Transverse colon (tissue), 4 donors: ENCODE measurements around the gene TRO.

Experiments used
- CTCF ChIP-seq, 5 experiments: fragments of 200-600 bp in 3 of 5; fragments of 450-650 bp in 2 of 5; sonication (generic) in 3 of 5; IDR thresholded peaks; 1 replicate in 2 of 5; 2 replicates in 3 of 5; pipeline ENCODE4 v1.5.1; 2016 to 2017; ENCODE audit warnings: antibody characterized with exemption in 5 of 5, inconsistent platforms in 3 of 5, mild to moderate bottlenecking in 2 of 5, moderate library complexity in 1 of 5
- EP300 ChIP-seq: sonication (generic); formaldehyde crosslinking; IDR thresholded peaks from one replicate; pipeline ENCODE4 v1.6.1; 2017; ENCODE audit warnings: antibody characterized with exemption, low read depth
- POLR2A ChIP-seq: fragments of 450-650 bp; IDR thresholded peaks from one replicate; pipeline ENCODE4 v1.6.1; 2016; ENCODE audit warnings: antibody characterized with exemption, mild to moderate bottlenecking, moderate library complexity
- POLR2AphosphoS5 ChIP-seq, 3 donors: sonication (generic); formaldehyde crosslinking; IDR thresholded peaks; one replicate each; pipeline ENCODE4 v1.6.1; 2016; ENCODE audit warnings: antibody characterized with exemption in 3 of 3

- TF ChIP-seq CTCF (IDR thresholded peaks at IDR 0.05) (no peak), POLR2A (no peak), EP300 (no peak), POLR2AphosphoS5 (IDR thresholded peaks at IDR 0.05) (no peak)
Observed at GRCh38 chrX:54950730-54951375, 30.2 kb downstream of the TRO start.
